PC-3 (cell line): Measurements from ENCODE around the gene CRYZL1.

Source experiments
- CTCF ChIP-seq: fragments of 300-600 bp; sonication (generic); conservative IDR thresholded peaks from 2 replicates; pipeline ENCODE4 v1.5.1; 2017; ENCODE audit warnings: antibody characterized with exemption, low read depth, mild to moderate bottlenecking, low read length
- EZH2 ChIP-seq: fragments of 300-600 bp; sonication (generic); IDR thresholded peaks from one replicate; pipeline ENCODE4 v1.6.1; 2017; ENCODE audit warnings: antibody characterized with exemption, mild to moderate bottlenecking, low read length; ENCODE audit not compliant: unreplicated experiment
- EZH2phosphoT487 ChIP-seq: fragments of 300-600 bp; sonication (generic); IDR thresholded peaks from 2 replicates; pipeline ENCODE4 v1.6.1; 2018; ENCODE audit warnings: mild to moderate bottlenecking, antibody characterized with exemption, low read length, borderline replicate concordance

GRCh38 chr21:33560965-33561364 is 80.6 kb downstream of the CRYZL1 start:
- TF ChIP-seq EZH2 (no peak), CTCF (no peak), EZH2phosphoT487 (no peak)
